ENCODE results near the gene VPS4A. TPM values are rescaled to one million over a fixed set of nuclear protein-coding genes. Genes with fewer than 3 reads are reported as not detected.
A peak's percentile ranks its signal among the peaks of the same experiment; 100 is the strongest.

The VPS4A gene
- polyA plus RNA-seq, 1 donor (not counting 4 experiments of a cell fraction or from before 2014, with no cell fraction given), result 18.2 TPM

DNA sequence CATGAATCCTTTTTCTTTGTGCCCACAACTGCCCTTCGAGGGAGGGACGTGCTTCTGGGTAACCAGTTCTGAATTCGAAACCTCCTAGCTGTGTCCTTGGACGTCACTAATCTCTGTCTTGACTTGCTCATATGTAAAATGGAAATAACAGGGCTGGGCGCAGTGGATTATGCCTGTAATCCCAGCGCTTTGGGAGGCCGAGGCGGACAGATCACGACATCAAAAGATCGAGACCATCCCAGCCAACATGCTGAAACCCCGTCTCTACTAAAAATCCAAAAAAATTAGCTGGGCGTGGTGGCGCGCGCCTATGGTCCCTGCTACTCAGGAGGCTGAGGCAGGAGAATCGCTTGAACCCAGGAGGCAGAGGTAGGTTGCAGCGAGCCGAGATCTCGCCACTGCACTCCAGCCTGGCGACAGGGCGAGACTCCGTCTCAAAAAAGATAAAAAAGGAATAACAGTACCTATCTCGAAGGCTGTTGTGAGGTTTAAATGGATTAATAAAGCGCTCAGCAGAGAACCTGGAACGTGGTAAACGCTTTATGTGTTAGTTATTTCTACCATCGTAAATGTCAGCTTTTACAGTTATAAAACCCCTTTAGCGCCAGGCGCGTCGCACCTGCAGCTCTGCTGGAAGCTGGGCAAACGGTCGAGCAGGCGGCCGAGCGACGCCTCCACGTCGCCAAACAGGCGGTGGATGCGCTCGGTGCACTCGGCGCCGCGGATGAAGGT is 27.6 kb downstream of the VPS4A start:
- dilution Hi-C loops (cut with MboI; ENCODE audit: extremely low pct_ligation_motif_present, low sequenced_read_pairs), result no loop called here
- no peaks in the 10 kb centered on the region for H3K9me3 ChIP-seq (ENCODE audit: control insufficient read depth, low read depth, low read length)
- H3K9ac ChIP-seq (ENCODE audit: control insufficient read depth, extremely low read depth, insufficient read depth, low read length), result peak overlapping the region; percentile 95
- TF ChIP-seq, protein P1, sequence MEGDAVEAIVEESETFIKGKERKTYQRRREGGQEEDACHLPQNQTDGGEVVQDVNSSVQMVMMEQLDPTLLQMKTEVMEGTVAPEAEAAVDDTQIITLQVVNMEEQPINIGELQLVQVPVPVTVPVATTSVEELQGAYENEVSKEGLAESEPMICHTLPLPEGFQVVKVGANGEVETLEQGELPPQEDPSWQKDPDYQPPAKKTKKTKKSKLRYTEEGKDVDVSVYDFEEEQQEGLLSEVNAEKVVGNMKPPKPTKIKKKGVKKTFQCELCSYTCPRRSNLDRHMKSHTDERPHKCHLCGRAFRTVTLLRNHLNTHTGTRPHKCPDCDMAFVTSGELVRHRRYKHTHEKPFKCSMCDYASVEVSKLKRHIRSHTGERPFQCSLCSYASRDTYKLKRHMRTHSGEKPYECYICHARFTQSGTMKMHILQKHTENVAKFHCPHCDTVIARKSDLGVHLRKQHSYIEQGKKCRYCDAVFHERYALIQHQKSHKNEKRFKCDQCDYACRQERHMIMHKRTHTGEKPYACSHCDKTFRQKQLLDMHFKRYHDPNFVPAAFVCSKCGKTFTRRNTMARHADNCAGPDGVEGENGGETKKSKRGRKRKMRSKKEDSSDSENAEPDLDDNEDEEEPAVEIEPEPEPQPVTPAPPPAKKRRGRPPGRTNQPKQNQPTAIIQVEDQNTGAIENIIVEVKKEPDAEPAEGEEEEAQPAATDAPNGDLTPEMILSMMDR (optimal IDR thresholded peaks at IDR 0.05 in 1 of 3, IDR thresholded peaks at IDR 0.05 in 1 of 3, conservative IDR thresholded peaks at IDR 0.05 in 1 of 3; ENCODE audit: extremely low read depth in 1 of 3, insufficient read depth in 2 of 3, low read length in 3 of 3), result no peak
- TF ChIP-seq EZH2 (IDR thresholded peaks at IDR 0.05; ENCODE audit: low read length), result no peak
- peak overlapping the region; percentile 79 for H3K27ac ChIP-seq (ENCODE audit: control insufficient read depth, insufficient read depth, low read length)
- H3K4me3 ChIP-seq (ENCODE audit: control insufficient read depth in 2 of 3, extremely low read depth in 1 of 3, insufficient read depth in 2 of 3, low read depth in 1 of 3, low read length in 3 of 3), result peak overlapping the region; percentile 62 to 99 (median 98)
- DNase-seq (ENCODE audit: low read depth, low spot score) (no peak), FAIRE-seq (no peak)
- peak overlapping the region; percentile 84 for H2AFZ ChIP-seq (ENCODE audit: control insufficient read depth, low read length)
- peaks cover 21% of the 10 kb centered on the region for H3K4me1 ChIP-seq (ENCODE audit: control insufficient read depth, extremely low read depth, insufficient read depth, low read length)
- no peaks in the 10 kb centered on the region for H3K9me1 ChIP-seq (ENCODE audit: control insufficient read depth, extremely low read depth, insufficient read depth, low read length)
- H3K4me2 ChIP-seq (ENCODE audit: control insufficient read depth, extremely low read depth, insufficient read depth, low read depth, low read length), result peak overlapping the region; percentile 64
- no peaks in the 10 kb centered on the region for H3K27me3 ChIP-seq (ENCODE audit: control insufficient read depth, extremely low read depth, insufficient read depth, low read length)
- H3K79me2 ChIP-seq (ENCODE audit: control insufficient read depth, insufficient read depth, low read length), result peaks cover 51% of the 10 kb centered on the region
- peaks cover 19 to 32% of the 10 kb centered on the region in 2 experiments for H3K36me3 ChIP-seq (ENCODE audit: control insufficient read depth in 2 of 2, extremely low read depth in 1 of 2, insufficient read depth in 2 of 2, low read length in 2 of 2)
- H4K20me1 ChIP-seq (ENCODE audit: control insufficient read depth, extremely low read depth, insufficient read depth, low read length), result no peaks in the 10 kb centered on the region

DNA sequence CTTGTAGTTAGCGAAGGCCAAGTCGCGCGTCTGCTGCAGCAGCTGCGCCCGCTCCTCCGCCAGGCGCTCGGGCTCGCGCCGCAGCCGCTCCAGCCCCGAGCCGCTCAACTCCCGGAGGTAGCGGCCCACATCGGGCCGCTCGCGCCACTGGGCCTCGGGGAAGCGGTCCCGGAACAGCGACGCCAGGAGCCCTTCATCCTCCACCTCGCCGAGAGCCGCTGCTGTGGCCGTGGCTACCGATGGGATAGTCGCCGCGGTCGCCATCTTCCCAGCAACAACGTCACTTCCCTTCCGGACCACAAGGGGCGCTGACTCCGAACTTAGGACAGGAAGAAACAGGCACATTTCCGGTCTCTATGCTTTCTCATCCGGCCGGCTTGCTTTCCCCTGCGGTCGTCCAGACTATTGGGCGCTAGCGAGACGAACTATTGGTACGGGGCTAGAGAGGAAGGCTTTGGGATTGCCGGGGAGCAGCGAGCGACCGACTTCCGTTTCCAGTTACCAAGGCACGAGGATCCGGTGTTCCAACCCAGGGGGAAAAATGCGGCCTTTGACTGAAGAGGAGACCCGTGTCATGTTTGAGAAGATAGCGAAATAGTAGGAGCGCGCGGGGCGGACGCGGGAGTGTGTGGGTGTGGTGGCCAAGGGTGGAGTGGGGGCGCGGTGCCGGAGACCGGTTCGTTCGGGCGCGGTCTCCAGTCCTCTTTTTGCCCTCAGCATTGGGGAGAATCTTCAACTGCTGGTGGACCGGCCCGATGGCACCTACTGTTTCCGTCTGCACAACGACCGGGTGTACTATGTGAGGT is 28.3 kb downstream of the VPS4A start, which contains the start of the genes COG8 and NIP7:
Gene COG8, minus strand, starts transcription at position 276 of the 806 bp plus-strand sequence. Its CDS starts 12 bp downstream, at position 264.
Gene NIP7, plus strand, starts transcription at position 484 of the 806 bp plus-strand sequence. Its CDS starts 58 bp downstream, at position 542.
- FAIRE-seq, result peak; percentile 67
- Histone ChIP-seq H3K27ac (ENCODE audit: control insufficient read depth, insufficient read depth, low read length) (peak within 1 kb of the TSS; percentile 79), H3K4me3 (ENCODE audit: control insufficient read depth in 2 of 3, extremely low read depth in 1 of 3, insufficient read depth in 2 of 3, low read depth in 1 of 3, low read length in 3 of 3) (peak within 1 kb of the TSS; percentile 62 to 99 (median 98)), H3K9ac (ENCODE audit: control insufficient read depth, extremely low read depth, insufficient read depth, low read length) (peak within 1 kb of the TSS; percentile 95), H3K4me2 (ENCODE audit: control insufficient read depth, extremely low read depth, insufficient read depth, low read depth, low read length) (peak within 1 kb of the TSS; percentile 98), H3K36me3 (ENCODE audit: control insufficient read depth in 2 of 2, extremely low read depth in 1 of 2, insufficient read depth in 2 of 2, low read length in 2 of 2) (peaks cover 18 to 28% of the 10 kb centered on the region in 2 experiments), H4K20me1 (ENCODE audit: control insufficient read depth, extremely low read depth, insufficient read depth, low read length) (no peaks in the 10 kb centered on the region), H3K9me1 (ENCODE audit: control insufficient read depth, extremely low read depth, insufficient read depth, low read length) (no peaks in the 10 kb centered on the region), H3K9me3 (ENCODE audit: control insufficient read depth, low read depth, low read length) (no peaks in the 10 kb centered on the region), H2AFZ (ENCODE audit: control insufficient read depth, low read length) (peak within 1 kb of the TSS; percentile 85), H3K27me3 (ENCODE audit: control insufficient read depth, extremely low read depth, insufficient read depth, low read length) (no peaks in the 10 kb centered on the region), H3K4me1 (ENCODE audit: control insufficient read depth, extremely low read depth, insufficient read depth, low read length) (peaks cover 21% of the 10 kb centered on the region), H3K79me2 (ENCODE audit: control insufficient read depth, insufficient read depth, low read length) (peaks cover 51% of the 10 kb centered on the region)
- no peak for TF ChIP-seq EZH2 (IDR thresholded peaks at IDR 0.05; ENCODE audit: low read length)
- TF ChIP-seq, protein P1 (optimal IDR thresholded peaks at IDR 0.05 in 1 of 3, IDR thresholded peaks at IDR 0.05 in 1 of 3, conservative IDR thresholded peaks at IDR 0.05 in 1 of 3; ENCODE audit: extremely low read depth in 1 of 3, insufficient read depth in 2 of 3, low read length in 3 of 3), result peak; percentile 83 to 85 (median 84)
- DNase-seq (ENCODE audit: low read depth, low spot score), result peak; percentile 95
- dilution Hi-C loops (cut with MboI; ENCODE audit: extremely low pct_ligation_motif_present, low sequenced_read_pairs), result no loop called here
